Measurements from ENCODE around the gene MIR17HG. TPM values are rescaled to one million over a fixed set of nuclear protein-coding genes. Genes with fewer than 3 reads are reported as not detected.

The MIR17HG gene
- polyA plus RNA-seq (2012; ENCODE audit: low read depth, missing spikeins) = 2.8 TPM

DNA sequence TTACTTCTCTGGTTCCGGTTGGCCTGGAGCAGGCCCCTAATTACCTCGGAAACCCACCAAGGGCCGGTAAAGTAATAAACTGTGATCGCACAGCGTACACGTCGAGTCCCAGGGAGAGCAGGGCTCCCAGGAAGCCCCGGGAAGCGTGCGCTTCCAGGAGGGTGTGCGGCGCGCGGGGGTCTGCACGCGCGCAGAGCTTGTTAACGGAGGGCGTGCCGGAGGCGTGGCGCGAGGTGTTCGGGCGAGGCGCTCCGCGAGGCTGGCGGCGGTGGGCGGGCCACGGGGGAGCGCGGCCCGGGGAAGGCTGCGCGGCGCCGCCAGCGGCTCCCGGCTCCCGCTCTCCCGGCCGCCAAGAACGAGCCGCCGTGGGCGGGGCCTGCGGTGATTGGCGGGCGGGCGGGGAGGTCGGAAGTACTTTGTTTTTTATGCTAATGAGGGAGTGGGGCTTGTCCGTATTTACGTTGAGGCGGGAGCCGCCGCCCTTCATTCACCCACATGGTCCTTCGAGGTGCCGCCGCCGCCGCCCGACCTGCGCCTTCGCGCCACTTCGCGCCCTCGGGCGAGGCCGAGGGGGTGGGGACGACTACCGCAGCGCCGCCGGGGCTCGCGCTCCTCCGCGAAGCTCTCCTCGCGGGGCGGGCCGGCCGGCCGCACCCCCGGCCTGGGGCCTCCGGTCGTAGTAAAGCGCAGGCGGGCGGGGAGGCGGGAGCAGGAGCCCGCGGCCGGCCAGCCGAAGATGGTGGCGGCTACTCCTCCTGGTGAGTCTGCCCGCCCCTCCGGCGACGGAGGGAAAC lies at the start of gene MIR17HG:
TSS of gene MIR17HG (plus strand) at position 486 of the 794 bp plus-strand sequence.
- TF ChIP-seq PAX5 (IDR thresholded peaks at IDR 0.05; ENCODE audit: insufficient read depth, low read length, severe bottlenecking) = no peak
- TF ChIP-seq TAF1 (IDR thresholded peaks at IDR 0.05; ENCODE audit: low read depth, low read length) = peak; percentile 69; the same call in 1 of the 2 replicates
- TF ChIP-seq POLR2AphosphoS5 (IDR thresholded peaks at IDR 0.05; ENCODE audit: low read depth, low read length) = no peak
- TF ChIP-seq POLR2A (IDR thresholded peaks at IDR 0.05; ENCODE audit: low read depth, low read length) = peak; percentile 66
- TF ChIP-seq POU2F2 (IDR thresholded peaks at IDR 0.05; ENCODE audit: low read depth, low read length) = peak; percentile 88
- no peak for TF ChIP-seq SPI1 (IDR thresholded peaks at IDR 0.05; ENCODE audit: low read depth, low read length)
- DNase-seq (ENCODE audit: insufficient read length, low spot score) (peak; percentile 45), FAIRE-seq (peak; percentile 72)

DNA sequence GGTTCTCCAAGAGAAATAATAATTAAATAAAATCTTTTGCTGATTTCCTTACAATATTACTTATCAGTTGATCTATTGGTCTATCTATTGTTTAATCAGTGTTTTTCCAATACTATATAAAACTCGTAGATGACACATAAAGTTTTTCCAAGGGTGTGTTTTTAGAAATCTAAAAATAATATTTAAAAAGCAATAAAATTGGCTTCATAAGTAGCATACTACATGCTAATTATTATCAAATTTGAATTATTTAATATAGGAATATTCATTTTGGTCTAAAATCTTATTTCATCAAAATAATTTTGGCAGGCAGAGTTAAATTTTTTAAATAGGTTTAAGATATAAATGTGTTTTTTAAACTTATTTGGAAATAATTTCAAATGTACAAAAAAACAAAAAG lies 49.4 kb upstream of the MIR17HG start:
- TF ChIP-seq POU2F2 (IDR thresholded peaks at IDR 0.05; ENCODE audit: low read depth, low read length) (no peak), SPI1 (IDR thresholded peaks at IDR 0.05; ENCODE audit: low read depth, low read length) (no peak), POLR2A (IDR thresholded peaks at IDR 0.05; ENCODE audit: low read depth, low read length) (no peak), POLR2AphosphoS5 (IDR thresholded peaks at IDR 0.05; ENCODE audit: low read depth, low read length) (no peak), PAX5 (IDR thresholded peaks at IDR 0.05; ENCODE audit: insufficient read depth, low read length, severe bottlenecking) (no peak), TAF1 (IDR thresholded peaks at IDR 0.05; ENCODE audit: low read depth, low read length) (no peak)
- FAIRE-seq = no peak

DNA sequence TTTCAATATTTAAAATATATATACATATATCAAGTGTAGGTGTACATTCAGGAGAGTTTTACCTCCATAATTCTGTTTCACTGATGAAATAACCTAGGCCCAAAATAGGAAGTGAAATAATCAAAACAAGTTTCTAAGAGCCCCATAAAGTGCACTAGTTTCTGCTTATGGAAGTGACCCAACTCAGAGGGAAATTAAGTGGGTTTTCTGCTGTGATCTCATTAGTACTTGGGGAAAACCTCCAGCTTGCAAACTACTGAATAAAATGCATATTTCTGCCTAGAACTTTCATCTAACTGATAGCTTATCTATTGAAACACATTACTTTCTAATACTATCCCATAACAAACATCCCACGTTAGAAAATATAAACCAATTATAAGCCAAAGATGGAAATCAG lies 45.4 kb upstream of the MIR17HG start:
- FAIRE-seq = peak; percentile 5

More for the DNA sequence above, 49.4 kb upstream of the MIR17HG start:
- no peak for DNase-seq (ENCODE audit: insufficient read length, low spot score)

DNA sequence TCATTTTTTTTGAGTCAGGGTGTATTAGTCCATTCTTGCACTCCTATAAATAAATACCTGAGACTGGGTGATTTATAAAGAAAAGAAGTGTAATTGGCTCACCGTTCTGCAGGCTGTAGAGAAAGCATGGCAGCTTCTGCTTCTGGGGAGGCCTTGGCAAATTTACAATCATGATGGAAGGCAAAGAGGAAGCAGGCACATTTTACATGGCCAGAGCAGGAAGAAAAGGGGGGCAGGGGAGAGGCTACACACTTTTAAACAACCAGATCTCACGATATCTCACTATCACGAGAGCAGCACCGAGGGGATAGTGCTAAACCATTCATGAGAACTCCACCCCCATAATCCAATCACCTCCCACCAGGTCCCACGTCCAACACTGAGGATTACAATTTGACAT lies 44.5 kb upstream of the MIR17HG start:
- DNase-seq (ENCODE audit: insufficient read length, low spot score) = no peak
- TF ChIP-seq POLR2A (IDR thresholded peaks at IDR 0.05; ENCODE audit: low read depth, low read length) (no peak), TAF1 (IDR thresholded peaks at IDR 0.05; ENCODE audit: low read depth, low read length) (no peak), POU2F2 (IDR thresholded peaks at IDR 0.05; ENCODE audit: low read depth, low read length) (no peak), PAX5 (IDR thresholded peaks at IDR 0.05; ENCODE audit: insufficient read depth, low read length, severe bottlenecking) (no peak), POLR2AphosphoS5 (IDR thresholded peaks at IDR 0.05; ENCODE audit: low read depth, low read length) (no peak), SPI1 (IDR thresholded peaks at IDR 0.05; ENCODE audit: low read depth, low read length) (no peak)
- peak; percentile 35 for FAIRE-seq

More for the DNA sequence above, 45.4 kb upstream of the MIR17HG start:
- TF ChIP-seq SPI1 (IDR thresholded peaks at IDR 0.05; ENCODE audit: low read depth, low read length) = peak; percentile 87
- TF ChIP-seq TAF1 (IDR thresholded peaks at IDR 0.05; ENCODE audit: low read depth, low read length) = no peak
- TF ChIP-seq POLR2A (IDR thresholded peaks at IDR 0.05; ENCODE audit: low read depth, low read length) = no peak
- no peak for TF ChIP-seq POLR2AphosphoS5 (IDR thresholded peaks at IDR 0.05; ENCODE audit: low read depth, low read length)
- no peak for TF ChIP-seq POU2F2 (IDR thresholded peaks at IDR 0.05; ENCODE audit: low read depth, low read length)
- no peak for DNase-seq (ENCODE audit: insufficient read length, low spot score)

DNA sequence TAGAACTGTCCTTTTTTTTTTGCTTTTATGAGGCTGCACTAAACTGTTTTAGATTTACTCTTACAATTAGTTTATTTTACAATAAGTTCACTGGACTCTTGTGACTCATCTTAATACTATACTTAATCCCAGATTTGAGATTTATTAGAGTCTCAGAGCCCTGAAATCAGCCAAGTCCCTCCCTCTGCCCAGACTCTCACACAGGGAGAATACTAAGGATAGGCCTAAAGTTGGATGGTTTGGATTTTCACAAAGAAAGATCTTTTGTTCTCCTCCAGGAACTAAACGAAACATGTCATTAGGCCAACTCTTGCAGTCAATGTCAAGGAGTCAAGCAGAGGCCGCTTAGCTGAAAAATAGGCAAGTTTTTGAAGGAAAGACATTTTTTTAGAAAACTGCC lies 42.7 kb upstream of the MIR17HG start:
- FAIRE-seq (no peak), DNase-seq (ENCODE audit: insufficient read length, low spot score) (no peak)
- TF ChIP-seq TAF1 (IDR thresholded peaks at IDR 0.05; ENCODE audit: low read depth, low read length) (no peak), PAX5 (IDR thresholded peaks at IDR 0.05; ENCODE audit: insufficient read depth, low read length, severe bottlenecking) (no peak), POLR2AphosphoS5 (IDR thresholded peaks at IDR 0.05; ENCODE audit: low read depth, low read length) (no peak), POU2F2 (IDR thresholded peaks at IDR 0.05; ENCODE audit: low read depth, low read length) (no peak), POLR2A (IDR thresholded peaks at IDR 0.05; ENCODE audit: low read depth, low read length) (no peak), SPI1 (IDR thresholded peaks at IDR 0.05; ENCODE audit: low read depth, low read length) (no peak)

DNA sequence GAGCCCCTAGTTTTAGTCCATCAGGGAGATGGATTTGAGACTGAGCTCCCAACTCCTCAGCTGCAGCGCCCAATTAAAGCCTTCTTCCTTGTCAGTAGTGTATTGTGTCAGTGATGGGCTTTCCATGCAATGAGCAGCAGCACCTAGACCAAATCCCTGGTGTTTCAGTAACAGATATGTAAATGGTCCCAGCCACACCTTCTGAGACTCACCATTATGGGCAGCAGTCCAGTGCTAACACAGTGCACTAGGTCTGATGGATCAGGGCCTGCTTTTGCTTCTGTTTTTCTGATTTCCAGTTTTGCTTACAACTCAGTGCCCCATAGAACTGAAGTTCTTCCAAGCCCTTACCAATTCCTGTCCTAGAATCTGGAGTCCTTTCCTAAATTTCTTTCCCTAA lies 41.8 kb upstream of the MIR17HG start:
- TF ChIP-seq POLR2AphosphoS5 (IDR thresholded peaks at IDR 0.05; ENCODE audit: low read depth, low read length) (no peak), PAX5 (IDR thresholded peaks at IDR 0.05; ENCODE audit: insufficient read depth, low read length, severe bottlenecking) (no peak), POU2F2 (IDR thresholded peaks at IDR 0.05; ENCODE audit: low read depth, low read length) (no peak), SPI1 (IDR thresholded peaks at IDR 0.05; ENCODE audit: low read depth, low read length) (no peak), TAF1 (IDR thresholded peaks at IDR 0.05; ENCODE audit: low read depth, low read length) (no peak), POLR2A (IDR thresholded peaks at IDR 0.05; ENCODE audit: low read depth, low read length) (no peak)
- DNase-seq (ENCODE audit: insufficient read length, low spot score) = no peak
- no peak for FAIRE-seq

DNA sequence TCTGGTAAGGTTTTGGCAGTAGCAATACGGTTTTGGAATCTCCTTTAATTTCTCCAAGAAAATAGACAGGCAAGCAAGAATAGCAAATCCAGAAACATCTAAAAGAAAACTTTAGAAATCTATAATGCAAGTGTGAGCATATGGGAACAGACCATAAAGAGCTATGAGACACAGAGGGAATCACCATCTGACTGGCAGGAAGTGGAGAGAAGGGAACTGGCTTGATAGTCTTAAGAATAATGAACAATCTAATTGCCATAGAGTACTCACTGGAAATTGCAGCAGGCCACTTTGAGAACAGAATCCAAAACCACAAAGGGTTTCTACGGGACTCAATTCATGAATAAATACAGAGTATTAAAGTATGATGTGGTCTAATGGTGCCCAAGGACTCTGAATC lies 39.6 kb upstream of the MIR17HG start:
- no peak for FAIRE-seq
- DNase-seq (ENCODE audit: insufficient read length, low spot score) = no peak

DNA sequence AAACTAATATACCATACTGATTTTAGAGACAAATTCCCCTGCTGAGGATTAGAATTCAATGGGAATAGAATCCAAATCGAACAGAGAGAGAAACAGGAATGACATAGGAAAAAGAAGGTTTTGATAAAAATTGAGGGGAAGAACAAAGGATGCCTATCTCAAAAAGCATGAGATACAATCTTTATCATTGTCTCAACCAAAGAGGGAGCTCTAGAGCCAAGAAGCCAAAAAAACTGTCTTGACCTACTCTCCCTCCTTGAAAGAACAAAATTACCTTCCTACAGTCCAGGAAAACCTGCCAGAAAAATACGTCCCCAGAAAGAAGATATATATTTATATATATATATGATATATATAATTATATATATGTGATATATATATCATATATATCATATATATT lies 39.2 kb upstream of the MIR17HG start:
- TF ChIP-seq PAX5 (IDR thresholded peaks at IDR 0.05; ENCODE audit: insufficient read depth, low read length, severe bottlenecking) (no peak), SPI1 (IDR thresholded peaks at IDR 0.05; ENCODE audit: low read depth, low read length) (no peak), POLR2AphosphoS5 (IDR thresholded peaks at IDR 0.05; ENCODE audit: low read depth, low read length) (no peak), TAF1 (IDR thresholded peaks at IDR 0.05; ENCODE audit: low read depth, low read length) (no peak), POLR2A (IDR thresholded peaks at IDR 0.05; ENCODE audit: low read depth, low read length) (no peak), POU2F2 (IDR thresholded peaks at IDR 0.05; ENCODE audit: low read depth, low read length) (no peak)
- no peak for DNase-seq (ENCODE audit: insufficient read length, low spot score)
- FAIRE-seq = peak; percentile 73

More for the DNA sequence above, 39.6 kb upstream of the MIR17HG start:
- TF ChIP-seq SPI1 (IDR thresholded peaks at IDR 0.05; ENCODE audit: low read depth, low read length) (0 out of 2 replicates have a peak, but pooled peaks have one; percentile 5), POLR2A (IDR thresholded peaks at IDR 0.05; ENCODE audit: low read depth, low read length) (no peak)

DNA sequence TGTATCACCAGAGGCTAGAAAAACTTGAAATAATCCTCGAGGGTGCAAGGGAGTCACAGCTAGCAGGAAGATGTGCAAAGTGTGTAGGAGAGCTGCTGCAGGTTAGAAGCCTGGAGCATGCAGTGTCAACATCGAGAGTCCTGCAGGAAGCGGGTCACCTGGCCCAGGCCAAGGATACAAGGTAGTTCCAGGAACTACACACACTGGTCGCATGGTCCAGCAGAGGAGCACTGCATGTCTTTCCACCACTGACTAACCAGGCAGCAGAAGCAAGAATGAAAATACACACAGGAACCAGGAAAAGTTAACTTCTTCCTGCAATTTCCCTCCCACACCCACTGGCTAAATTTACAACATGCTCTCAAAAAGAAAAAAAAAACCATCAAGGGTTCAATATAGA lies 36.0 kb upstream of the MIR17HG start:
- FAIRE-seq (no peak), DNase-seq (ENCODE audit: insufficient read length, low spot score) (no peak)
- TF ChIP-seq PAX5 (IDR thresholded peaks at IDR 0.05; ENCODE audit: insufficient read depth, low read length, severe bottlenecking) = no peak
- no peak for TF ChIP-seq SPI1 (IDR thresholded peaks at IDR 0.05; ENCODE audit: low read depth, low read length)
- TF ChIP-seq POLR2A (IDR thresholded peaks at IDR 0.05; ENCODE audit: low read depth, low read length) = no peak
- TF ChIP-seq POU2F2 (IDR thresholded peaks at IDR 0.05; ENCODE audit: low read depth, low read length) = no peak
- no peak for TF ChIP-seq TAF1 (IDR thresholded peaks at IDR 0.05; ENCODE audit: low read depth, low read length)
- no peak for TF ChIP-seq POLR2AphosphoS5 (IDR thresholded peaks at IDR 0.05; ENCODE audit: low read depth, low read length)
